Sciatic nerve (tissue), 2 donors: ENCODE data around the gene CERK. TPM values are rescaled to one million over a fixed set of nuclear protein-coding genes. Genes with fewer than 3 reads are reported as not detected.
A peak's percentile ranks its signal among the peaks of the same experiment; 100 is the strongest.

Experiments used
- ATAC-seq: fragments of 200-7000 bp; cut with Tn5 transposase; one replicate; pipeline ENCODE4 v1.9.1; 2020; ENCODE audit warnings: mild to moderate bottlenecking, moderate library complexity
- DNase-seq: peaks from one replicate; pipeline ENCODE4 v3.0.0-alpha.2; 2020; ENCODE audit warnings: low spot score
- intact Hi-C: fragments of 100-400 bp; cut with DNase I; formaldehyde crosslinking; loops from one replicate; pipeline ENCODE4 v1.14.2; 2022
- total RNA-seq: library from RNA; stranded (reverse); fragmentation: NEBNext Ultra II Directional; extraction: Animal tissue kit (Norgen Biotek cat#: 25700); gene quantifications from one replicate; pipeline ENCODE4 v1.2.1, GENCODE V29; 2021
- donor health status: DM: no; HTN: no; CAD: no.
- donor health status: DM: no; HTN: no; CAD: no.

CERK gene
- total RNA-seq, 1 donor from 2014 or later = 27.3 TPM

GRCh38 chr22:46752286-46752987 is 14.4 kb upstream of the CERK start:
- intact Hi-C loops = no loop called here
- no peak for DNase-seq
- ATAC-seq = no peak

GRCh38 chr22:46750863-46751443 is 12.9 kb upstream of the CERK start:
- intact Hi-C loops = no loop called here
- ATAC-seq (no peak), DNase-seq (no peak)

- ATAC-seq (no peak), DNase-seq (no peak)
Observed at GRCh38 chr22:46750530-46750800, 12.4 kb upstream of the CERK start.

GRCh38 chr22:46749682-46750529 is 11.9 kb upstream of the CERK start:
- no peak for DNase-seq
- intact Hi-C loops = no loop called here
- ATAC-seq = no peak

More at GRCh38 chr22:46750530-46750800, 12.4 kb upstream of the CERK start:
- intact Hi-C loops = no loop called here

- DNase-seq = no peak
- intact Hi-C loops = no loop called here
- ATAC-seq = no peak
Observed at GRCh38 chr22:46748908-46749675, 11.0 kb upstream of the CERK start.

- ATAC-seq (no peak), DNase-seq (no peak)
- intact Hi-C loops = no loop called here
Observed at GRCh38 chr22:46748206-46748907, 10.3 kb upstream of the CERK start.

- ATAC-seq (no peak), DNase-seq (no peak)
- intact Hi-C loops = no loop called here
Observed at GRCh38 chr22:46747646-46748045, 9.6 kb upstream of the CERK start.

- ATAC-seq (no peak), DNase-seq (no peak)
- intact Hi-C loops = no loop called here
Observed at GRCh38 chr22:46746620-46747019, 8.6 kb upstream of the CERK start.

- ATAC-seq (no peak), DNase-seq (no peak)
- intact Hi-C loops = no loop called here
Observed at GRCh38 chr22:46746192-46746591, 8.1 kb upstream of the CERK start.

- no peak for ATAC-seq
- DNase-seq = no peak
- intact Hi-C loops = no loop called here
Observed at GRCh38 chr22:46744581-46744980, 6.5 kb upstream of the CERK start.

GRCh38 chr22:46742576-46743221 is 4.6 kb upstream of the CERK start:
- ATAC-seq (no peak), DNase-seq (no peak)
- intact Hi-C loops = no loop called here

GRCh38 chr22:46741974-46742519 is 4.0 kb upstream of the CERK start:
- ATAC-seq = no peak
- no peak for DNase-seq
- intact Hi-C loops = no loop called here

GRCh38 chr22:46740910-46741780 is 3.1 kb upstream of the CERK start:
- intact Hi-C loops = no loop called here
- ATAC-seq = no peak
- DNase-seq = no peak

- intact Hi-C loops = no loop called here
- ATAC-seq (peak; percentile 11), DNase-seq (no peak)
Observed at GRCh38 chr22:46739094-46739870, 1.2 kb upstream of the CERK start.

- ATAC-seq = peak; percentile 9
- intact Hi-C loops = no loop called here
- no peak for DNase-seq
Observed at GRCh38 chr22:46738647-46739093, 618 bp upstream of the CERK start.

- ATAC-seq (peak; percentile 13), DNase-seq (no peak)
- intact Hi-C loops = no loop called here
Observed at GRCh38 chr22:46737105-46737975, 712 bp downstream of the CERK start.
